DMS53 treated with DMSO at 0.1 percent for 48 hours (cell line): ENCODE results near the gene AFF3.

Experiments used
- DNase-seq: peaks from one replicate; lab custom pipeline; 2025; ENCODE audit not compliant: unreplicated experiment; lab: John Stamatoyannopoulos, UW

AFF3 gene

DNA sequence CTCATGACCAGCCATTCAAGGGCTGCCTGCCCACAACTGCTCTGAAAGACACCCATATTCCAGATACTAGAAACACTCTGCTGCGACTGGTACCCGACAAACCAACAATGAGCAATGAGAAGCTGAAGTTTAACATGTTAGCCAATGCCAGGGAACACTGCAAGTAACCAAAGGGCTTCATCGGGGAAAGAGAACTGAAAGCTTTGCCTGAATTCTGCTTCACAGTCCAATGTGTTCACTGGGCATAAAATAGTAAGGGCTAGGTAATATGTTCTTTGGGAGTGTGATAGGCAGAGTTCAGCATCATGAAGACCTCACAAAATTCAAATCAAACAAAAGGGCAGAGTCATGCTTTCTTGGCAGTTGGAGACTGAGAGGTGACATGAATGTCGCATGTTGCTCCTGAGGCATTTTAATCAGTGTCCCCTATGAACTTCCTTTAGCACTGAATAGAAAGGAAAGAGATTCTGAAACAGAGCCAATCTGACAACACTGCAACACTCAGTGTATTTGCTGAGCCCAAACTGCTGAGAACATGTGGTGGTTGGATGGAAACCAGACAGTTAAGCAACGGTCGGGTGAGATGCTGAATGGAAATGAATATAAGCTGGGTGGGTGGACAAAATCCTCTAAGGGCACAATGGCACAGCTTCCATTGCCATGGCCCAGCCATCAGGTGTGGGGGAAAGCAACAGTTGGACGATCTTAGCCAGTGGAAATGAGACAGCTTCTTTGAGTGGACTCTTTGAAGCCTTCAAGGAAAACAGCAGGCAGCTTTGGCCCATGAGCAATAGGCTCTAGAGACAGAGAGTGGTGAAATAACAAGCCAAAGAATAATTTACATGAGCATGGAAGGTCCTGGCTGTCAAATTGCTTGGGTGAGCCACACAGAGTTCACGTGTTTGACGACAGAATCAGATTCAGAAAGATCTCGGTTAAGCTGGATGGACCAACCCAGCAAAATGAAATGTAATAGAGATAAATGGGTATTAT, 277.5 kb downstream of the AFF3 start:
- no peak for DNase-seq

DNA sequence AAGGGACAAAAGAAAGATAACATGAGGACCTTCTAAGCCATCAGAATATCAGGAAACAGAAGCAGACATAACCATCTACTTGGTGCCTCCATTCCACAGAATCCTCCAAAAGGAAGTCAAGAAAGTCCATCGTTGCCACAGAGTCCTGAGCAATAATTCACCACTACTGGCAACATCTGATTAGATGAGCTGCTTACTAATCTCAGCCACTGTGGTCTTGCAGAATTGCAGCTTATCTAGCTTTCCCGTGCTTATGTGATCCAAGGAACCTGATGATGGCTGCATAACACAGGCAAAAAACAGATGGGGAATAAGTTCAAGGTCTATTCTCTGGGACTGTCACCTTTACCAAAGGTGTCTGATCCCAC, 278.5 kb downstream of the AFF3 start:
- no peak for DNase-seq

DNA sequence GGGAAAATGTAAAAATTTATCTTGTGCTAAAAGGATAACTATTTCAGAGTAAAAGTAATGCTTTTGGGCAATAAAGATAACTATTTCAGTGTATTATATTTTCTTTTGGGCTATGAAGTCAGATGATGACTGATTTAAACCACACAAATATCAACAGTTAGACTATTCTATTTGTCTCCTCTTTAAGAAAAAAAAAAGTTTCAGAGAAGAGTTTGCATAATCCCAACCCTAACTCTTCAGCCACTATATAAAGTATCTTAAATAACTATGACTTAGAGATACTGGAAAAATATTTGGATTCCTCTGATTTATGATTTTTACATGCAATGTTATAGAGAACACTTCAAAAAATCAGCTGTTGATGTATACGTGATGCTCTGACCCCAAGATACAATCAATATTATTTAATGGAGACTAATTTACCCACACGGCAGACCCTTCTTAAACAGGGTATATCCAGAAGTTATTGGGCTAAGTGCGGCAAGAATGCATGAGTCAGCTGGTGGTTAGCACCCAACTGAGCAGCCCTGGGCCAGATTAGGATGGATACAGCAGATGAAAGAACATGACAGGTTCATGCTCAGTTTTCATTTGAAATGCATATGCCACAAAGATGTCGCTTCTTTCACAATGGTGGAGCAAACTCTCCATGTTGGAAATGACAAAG, 279.0 kb downstream of the AFF3 start:
- no peak for DNase-seq

DNA sequence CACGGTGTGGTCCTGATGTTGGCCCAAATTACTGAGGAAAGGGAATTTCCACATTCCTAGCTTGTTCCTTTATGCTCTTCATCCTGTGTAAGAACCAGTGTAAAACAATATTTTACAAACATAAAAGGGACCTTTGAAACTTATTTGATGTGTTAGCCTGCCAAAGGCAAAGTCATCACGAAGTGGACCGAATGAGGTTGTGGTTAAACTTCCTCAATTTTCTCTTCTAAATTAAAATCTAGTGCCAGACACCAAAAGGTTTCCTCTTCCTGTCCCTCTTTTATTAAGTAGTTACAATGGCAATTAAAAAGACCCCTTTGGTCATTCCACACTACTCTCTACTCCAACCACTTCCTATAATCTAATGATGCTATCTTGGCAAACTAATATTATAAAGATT, 279.8 kb downstream of the AFF3 start:
- DNase-seq, result no peak

DNA sequence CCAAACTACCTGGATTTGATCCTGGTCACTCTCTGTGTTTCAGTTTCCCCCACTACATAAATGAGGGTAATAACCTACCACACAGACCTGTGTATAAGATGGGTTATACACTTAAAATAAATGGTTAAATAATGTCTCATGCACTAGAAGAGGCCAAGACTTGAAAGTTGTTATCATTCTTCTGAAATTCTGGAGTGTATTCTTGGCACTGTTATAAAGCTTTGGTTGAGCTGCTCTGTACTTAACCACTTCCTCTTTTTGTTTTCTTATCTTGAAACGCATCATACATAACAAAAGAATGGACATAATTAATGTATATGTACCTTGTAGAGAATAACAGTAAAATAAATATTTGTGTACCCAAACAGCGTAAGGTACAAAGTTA, 281.0 kb downstream of the AFF3 start:
- no peak for DNase-seq

DNA sequence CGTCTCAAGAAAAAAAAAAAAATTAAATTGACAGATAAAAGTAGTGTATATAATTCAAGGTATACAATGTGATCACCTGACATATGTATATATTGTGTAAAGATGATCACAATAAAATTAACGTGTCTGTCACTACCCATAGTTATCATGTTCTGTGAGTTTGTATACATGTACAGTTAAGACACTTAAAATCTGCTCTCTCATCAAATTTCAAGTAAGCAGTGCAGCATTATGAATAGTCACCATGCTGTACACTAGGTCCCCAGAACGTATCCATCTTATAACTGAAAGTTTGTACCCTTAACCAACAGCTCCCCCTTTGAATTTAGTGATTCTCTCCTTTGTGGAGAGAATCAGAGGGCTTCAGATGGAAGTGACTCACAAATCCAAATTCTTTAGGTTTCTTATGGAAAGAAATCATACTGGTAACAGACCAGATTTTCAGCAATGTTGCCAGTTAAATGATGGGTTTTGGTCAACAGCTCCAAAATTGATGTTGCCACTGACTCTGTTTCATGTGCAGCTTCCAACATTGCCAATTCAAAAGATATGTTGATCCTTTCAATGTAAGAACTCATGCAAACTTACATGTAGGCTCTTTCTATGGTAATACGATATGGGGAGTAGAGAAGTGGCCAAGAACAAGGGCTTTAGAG, 281.5 kb downstream of the AFF3 start:
- DNase-seq, result no peak

DNA sequence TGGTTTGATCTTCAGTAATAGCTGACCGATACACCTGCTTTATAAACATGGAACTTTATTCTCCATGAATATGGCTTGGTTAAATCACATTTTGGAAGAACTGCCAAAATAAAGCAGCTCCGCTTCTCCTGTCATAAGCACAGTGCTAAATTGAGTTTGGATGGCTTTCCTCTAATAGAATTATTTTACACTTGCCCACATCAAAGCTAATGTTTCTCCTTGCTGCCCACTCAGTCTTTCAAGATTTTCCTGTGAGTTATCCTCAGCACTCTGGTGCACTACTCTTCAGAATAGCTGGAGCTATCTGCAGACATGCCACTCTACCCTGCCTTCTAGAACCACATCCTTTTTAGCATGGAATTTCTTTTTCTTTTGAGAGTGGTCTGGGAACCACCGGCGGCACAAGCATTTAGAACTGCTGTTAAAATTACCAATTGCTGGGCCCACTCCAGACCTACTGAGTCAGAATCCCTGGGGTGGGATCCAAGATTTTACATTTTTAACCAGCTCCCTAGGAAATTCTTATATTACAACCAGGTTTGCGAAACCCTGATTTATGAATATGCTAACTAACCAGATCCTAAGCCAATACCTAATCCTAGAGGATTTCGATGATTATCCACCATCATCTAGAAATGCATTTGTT, 283.3 kb downstream of the AFF3 start:
- DNase-seq, result no peak

DNA sequence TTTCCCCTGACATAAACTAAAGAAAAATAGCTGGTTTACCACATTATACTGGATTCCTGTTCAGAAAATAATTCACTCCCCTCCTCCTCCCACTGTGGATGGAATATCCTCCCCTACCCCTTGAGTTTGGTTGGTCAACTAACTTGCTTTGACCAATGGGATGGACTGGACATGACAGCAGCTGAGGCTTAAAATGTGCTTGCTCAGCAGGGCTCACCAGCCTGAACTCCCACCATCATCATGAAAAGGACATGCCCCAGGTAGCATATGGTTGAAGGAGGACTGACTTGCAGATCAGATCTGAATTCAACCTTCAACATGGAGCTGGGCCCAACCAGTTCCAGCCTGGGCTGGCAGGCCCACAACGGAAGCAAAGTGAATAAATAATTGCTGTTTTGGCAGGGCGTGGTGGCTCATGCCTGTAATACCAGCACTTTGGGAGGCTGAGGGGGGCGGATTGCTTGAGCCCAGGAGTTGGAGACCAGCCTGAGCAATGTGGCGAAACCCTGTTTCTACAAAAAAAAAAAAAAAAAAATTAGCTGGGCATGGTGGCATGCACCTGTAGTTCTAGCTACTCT, 284.4 kb downstream of the AFF3 start:
- no peak for DNase-seq

DNA sequence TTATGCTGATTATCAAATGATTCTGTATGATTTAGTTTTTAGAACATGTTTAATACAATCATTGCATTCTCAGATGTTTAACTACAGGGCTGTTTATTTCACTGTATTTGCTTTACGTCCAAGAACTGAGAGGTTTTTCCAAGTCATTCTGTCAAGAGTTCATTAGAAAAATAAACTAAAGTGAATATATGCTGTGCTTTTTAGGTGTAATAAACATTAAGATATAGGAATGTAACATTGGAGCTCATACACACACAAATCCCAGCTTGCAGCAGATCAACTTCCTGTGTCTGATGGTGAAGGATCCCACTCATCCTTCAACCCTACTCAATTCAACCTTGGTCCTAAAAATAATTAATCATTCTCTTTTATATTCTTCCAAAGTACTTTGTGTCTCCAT, 285.0 kb downstream of the AFF3 start:
- DNase-seq, result no peak

DNA sequence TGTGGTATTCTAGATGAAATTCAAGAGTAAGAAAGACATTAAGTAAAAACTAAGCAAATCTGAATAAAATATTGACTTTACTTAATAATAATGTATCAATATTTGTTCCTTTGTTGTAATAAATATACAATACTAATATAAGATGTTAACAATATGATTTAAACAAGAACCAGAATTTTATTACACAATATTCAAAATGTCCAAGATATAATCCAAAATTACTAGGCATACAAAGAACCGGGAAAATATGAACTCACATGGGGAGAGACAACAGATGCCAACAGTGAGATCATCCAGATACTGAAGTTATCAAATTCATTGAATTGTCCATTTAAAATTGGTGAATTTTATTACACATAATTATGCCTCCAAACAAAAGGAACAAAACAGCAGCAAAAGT, 286.3 kb downstream of the AFF3 start:
- DNase-seq, result no peak

DNA sequence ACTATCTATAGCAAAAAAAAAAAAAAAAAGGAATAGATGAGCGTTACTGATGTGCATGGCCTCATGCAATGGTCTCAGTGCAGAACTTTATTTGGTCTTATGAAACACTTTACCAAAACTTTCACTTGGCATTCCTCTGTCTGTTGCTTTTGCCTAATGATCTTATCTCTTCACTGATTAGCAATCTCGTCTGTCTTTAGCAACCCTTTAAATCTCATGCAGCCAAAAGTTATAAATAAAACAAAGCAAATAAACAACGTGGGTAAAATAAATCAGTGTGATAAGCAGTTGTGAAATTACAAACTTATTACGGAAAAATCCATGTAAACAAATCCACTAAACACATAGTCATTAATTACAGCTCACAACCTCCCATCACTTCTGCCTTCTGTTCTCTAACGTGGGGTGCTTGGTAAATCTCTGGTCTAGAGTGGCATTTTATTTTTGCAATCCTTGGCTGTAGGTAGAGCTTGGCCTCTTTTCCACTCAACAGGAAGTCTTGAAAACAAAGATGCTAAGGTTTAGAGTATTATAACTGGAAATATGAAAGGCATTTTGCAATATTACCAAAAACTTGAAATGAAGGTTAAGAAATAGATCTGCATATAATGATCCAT, 288.0 kb downstream of the AFF3 start:
- no peak for DNase-seq

DNA sequence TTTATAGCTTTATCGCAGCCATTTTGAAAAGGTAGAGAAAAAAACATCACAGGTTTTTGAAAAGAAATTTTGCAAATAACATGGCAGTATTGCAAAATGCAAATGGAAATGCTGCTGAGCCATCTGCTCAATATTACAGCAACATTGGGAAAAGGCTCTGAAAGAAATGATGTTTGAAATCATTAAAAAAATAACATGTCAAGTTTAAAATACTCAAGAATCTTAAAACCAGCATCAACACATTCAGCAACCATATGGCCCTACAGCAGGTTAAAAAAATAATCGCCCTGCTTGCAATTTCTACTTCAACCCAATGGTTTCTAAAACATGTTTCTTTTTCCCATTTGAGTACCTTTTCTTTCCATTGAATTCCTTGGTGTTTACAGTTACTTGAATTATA, 289.4 kb downstream of the AFF3 start:
- no peak for DNase-seq

DNA sequence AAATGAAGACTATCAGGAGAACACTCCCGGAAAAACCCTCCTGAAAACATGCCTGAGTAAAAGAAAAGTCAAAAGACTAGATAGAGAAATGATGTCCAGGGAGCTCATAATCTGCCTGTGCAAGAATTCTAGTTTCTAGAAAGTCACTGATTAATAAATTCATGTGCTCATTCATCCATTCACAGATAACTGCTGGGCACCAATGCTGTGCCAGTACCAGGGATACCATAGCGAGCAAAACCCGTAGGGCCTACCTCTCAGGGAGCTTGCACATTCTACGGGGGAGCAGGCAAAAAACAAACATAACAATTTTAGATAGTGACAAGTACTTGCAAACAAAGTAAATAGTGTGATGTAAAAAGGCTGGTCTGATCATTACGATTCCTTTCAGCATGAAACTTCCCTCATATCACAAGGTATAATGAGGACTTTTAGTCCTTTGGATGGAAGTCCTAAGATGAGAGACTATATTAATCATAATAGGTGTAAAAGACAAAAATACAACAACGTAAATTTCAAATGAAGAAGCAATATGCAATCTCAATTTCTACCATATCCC, 289.9 kb downstream of the AFF3 start:
- DNase-seq, result no peak

DNA sequence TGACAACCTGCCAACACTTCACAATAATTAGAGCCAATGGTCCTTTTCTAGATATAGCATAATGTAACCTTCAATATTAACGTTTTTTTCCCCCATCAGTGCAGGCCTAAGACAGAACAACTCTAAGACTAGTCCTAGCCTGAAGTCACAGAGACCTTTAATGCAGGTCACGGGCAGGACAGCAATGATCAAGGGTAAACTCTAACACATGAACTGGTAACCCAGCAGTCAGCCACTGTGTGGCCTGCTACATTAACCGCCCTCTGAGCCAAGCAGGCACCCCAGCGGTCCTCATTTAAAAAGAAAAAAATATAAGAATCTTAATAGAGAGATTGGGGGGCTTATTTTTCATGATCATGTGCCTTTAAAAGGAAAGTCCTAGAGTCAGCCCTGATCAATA, 290.6 kb downstream of the AFF3 start:
- DNase-seq, result no peak

DNA sequence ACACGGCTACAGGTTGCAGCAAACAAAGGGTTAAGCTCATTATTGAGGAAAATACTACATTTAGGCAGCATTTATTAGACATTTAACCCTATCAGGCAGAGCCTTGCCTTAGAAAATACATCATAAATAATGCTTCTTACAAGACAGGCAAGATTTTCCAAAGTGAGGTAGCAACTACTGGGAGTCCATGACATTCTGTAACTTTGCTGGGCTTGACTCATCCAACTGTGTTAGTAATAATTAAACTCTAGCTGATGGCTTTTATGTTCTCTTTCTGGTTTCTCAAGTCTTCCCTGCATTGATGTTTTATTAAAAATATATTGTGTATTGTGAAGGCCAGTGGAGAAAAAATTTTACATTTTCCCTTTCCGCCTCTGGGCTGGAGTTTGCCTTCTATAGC, 291.3 kb downstream of the AFF3 start:
- DNase-seq, result no peak

DNA sequence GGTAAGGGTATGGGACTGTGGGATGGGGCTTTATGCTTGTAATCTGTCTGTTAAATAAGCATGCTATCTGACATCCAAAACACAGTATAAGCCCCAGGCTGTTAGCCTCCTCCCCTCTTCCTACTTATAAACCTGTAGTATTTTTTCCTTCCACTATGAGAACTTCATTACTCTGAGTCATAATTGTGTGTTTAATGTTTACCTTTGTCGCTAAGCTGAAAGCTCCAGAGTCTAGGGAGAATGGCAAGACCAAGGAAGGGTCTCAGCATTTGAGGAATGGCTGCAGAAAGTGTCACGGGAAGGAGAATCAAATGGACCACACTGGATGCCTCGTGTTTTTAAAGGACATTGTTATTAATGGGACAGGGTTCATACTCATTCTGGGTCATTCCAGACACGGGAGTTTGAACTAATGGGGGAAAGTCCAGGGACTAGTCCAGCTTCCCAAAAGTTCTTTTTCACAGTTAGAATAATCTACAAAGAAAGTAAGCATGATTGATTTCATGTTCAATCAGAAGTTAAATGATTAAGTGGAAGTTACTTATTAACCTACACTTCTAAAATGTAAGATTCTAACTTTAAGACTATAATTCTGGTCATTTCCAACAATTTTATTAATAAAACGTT, 292.2 kb downstream of the AFF3 start:
- peak; percentile 39 for DNase-seq

DNA sequence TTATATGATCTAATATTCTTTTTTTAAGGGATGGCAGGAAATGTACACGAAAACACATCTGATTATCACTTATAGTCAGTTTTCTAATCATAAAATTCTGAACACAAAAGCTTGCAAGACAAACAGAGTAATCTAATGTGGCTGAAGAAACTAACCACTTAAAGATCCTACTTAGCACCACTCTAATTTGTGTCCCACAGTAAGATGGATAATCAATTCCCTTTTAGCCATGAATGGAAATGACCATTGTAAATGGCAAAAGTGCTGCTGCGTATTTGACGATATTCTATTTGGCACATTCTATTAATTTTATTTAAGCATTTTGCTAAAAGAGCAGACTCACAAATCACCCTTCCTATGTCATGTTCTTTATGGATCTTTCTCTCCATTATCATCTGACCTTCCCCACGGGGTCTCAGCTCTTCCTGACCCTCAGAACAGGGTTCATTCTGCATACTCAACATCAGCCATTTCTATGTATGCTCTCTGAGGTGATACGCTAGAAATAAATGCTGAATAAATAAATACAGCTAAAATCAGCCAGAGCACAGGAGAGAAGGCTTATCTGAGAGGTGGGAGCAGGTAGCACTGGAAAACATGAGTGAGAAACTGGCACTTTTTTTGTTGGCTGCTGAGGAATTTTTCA, 295.8 kb downstream of the AFF3 start:
- no peak for DNase-seq

DNA sequence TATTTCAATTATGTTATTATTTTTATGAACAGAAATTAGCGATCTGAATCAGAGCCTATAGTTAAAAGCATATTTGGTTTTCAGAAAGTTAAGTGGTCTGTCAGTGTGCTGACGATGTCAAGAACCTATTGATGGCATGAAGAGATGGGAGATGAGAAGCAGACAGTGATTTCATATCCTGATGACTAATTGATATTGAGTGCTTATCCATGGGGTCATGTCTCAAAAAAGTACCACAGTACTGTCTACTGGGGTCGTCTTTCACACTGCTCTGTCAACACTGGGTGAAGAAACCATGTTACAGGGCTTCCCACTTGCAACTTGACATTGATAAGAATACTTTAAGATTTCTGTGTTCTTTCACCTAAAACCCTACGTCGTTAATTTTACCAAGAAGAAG, 297.1 kb downstream of the AFF3 start:
- DNase-seq, result no peak

DNA sequence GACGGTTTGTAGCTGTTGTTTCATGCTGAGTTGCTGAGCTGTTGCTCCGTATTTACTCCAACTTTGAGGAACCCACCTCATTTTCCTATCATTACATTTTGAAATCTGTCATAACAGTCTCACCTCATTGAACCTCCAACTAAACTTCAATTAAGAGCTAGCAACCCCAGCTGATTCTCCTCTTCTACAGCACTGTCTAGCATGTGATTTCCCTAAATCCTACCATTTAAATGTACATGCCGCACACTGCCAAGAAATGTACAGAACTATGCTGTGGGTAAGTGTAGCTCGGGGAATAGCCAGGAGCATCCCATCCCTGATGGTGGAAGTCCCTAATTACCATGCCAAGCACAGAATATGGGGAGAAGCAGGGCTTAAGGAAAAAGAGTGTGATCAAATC, 299.9 kb downstream of the AFF3 start:
- DNase-seq, result no peak
